BJ (cell line): ENCODE data around the gene IL1RAP. TPM values are rescaled to one million over a fixed set of nuclear protein-coding genes. Genes with fewer than 3 reads are reported as not detected.

ENCODE experiments used
- CTCF ChIA-PET: fragments of 350-600 bp; formaldehyde crosslinking; extraction: SDS; loops from one replicate; lab custom pipeline; 2021; ENCODE audit warnings: antibody characterized with exemption, inconsistent platforms; lab: Yijun Ruan, JAX
- POLR2A ChIA-PET: fragments of 300-600 bp; sonication (Branson Sonifier 250); formaldehyde crosslinking; extraction: SDS; loops from one replicate; lab custom pipeline; 2021; ENCODE audit warnings: antibody characterized with exemption; lab: Charles Lee
- DNase-seq: peaks from one replicate; pipeline ENCODE4 v3.0.0-alpha.2; 2011; ENCODE audit warnings: low read depth
- H3K27me3 ChIP-seq: 2 replicates; pipeline ENCODE4 v1.6.0; 2011; ENCODE audit warnings: low read length; ENCODE audit not compliant: control insufficient read depth, insufficient read depth
- H3K36me3 ChIP-seq: 2 replicates; pipeline ENCODE4 v1.5.1; 2011; ENCODE audit warnings: low read length; ENCODE audit not compliant: control insufficient read depth, insufficient read depth
- H3K4me3 ChIP-seq: 2 replicates; pipeline ENCODE4 v1.5.1; 2011; ENCODE audit warnings: low read depth, mild to moderate bottlenecking, control low read depth, low read length
- polyA plus RNA-seq: library from polyadenylated mRNA; depleted of rRNA; stranded (reverse); fragments of >200 nt; gene quantifications from 2 replicates; pipeline ENCODE4 v1.2.3, GENCODE V29; 2011
- TF ChIP-seq, protein P1 (sequence below): IDR thresholded peaks from 2 replicates; pipeline ENCODE4 v1.5.1; 2011; ENCODE audit warnings: low read depth, mild to moderate bottlenecking, control low read depth, inconsistent platforms, low read length, moderate library complexity; ENCODE audit not compliant: insufficient read depth

IL1RAP gene
- polyA plus RNA-seq, 1 experiment: 8.6 TPM

DNA sequence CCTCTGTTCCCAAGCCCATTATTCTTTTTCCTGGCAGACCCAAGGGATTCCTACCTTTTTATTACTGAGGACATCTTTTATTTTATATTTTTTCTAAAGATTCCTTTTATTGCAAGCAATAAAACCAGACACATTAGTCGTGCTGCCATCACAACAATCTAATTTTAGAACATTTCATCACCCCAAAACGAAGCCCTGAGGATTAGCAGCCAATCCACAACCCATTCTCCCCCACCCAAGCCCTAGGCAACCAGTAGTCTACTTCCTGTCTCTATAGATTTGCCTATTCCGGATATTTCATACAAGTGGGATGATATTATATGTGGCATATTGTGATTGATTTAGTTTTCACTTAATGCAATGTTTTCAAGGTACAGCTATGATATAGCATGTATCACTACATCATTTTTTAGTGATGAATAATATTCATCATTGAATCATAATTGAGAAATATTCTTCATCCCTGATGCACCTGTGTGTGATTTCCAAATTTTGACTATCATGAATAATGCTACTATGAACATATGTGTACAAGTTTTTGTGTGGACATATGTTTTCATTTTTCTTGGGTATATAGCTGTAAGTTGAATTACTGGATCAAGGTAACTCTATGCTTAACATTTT lies 65.7 kb downstream of the IL1RAP start:
- Histone ChIP-seq H3K36me3 (no peaks in the 10 kb centered on the region), H3K4me3 (no peak overlapping the region), H3K27me3 (no peaks in the 10 kb centered on the region)
- DNase-seq: no peak
- TF ChIP-seq, protein P1, sequence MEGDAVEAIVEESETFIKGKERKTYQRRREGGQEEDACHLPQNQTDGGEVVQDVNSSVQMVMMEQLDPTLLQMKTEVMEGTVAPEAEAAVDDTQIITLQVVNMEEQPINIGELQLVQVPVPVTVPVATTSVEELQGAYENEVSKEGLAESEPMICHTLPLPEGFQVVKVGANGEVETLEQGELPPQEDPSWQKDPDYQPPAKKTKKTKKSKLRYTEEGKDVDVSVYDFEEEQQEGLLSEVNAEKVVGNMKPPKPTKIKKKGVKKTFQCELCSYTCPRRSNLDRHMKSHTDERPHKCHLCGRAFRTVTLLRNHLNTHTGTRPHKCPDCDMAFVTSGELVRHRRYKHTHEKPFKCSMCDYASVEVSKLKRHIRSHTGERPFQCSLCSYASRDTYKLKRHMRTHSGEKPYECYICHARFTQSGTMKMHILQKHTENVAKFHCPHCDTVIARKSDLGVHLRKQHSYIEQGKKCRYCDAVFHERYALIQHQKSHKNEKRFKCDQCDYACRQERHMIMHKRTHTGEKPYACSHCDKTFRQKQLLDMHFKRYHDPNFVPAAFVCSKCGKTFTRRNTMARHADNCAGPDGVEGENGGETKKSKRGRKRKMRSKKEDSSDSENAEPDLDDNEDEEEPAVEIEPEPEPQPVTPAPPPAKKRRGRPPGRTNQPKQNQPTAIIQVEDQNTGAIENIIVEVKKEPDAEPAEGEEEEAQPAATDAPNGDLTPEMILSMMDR: no peak
- CTCF ChIA-PET: no interaction called here
- POLR2A ChIA-PET: no interaction called here

DNA sequence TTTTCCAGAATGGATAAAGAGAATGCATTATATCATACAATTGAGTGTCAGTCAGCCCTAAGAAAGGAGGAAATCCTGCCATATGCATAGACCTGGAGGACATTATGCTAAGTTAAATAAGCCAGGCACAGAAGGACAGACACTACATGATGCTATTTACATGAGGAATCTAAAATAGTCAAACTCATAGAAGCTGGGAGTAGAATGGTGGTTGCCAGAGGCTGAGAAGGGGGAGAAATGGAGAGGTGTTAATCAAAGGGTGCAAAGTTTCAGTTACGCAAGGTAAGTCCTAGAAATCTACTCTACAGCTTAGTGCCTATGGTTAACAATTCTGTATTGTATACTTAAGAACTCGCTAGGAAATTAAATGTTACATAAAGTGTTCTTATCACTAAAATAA lies 66.5 kb downstream of the IL1RAP start:
- no peaks in the 10 kb centered on the region for H3K36me3 ChIP-seq
- DNase-seq: no peak
- TF ChIP-seq, protein P1: no peak
- ChIA-PET POLR2A (no interaction called here), CTCF (interaction anchor here (0.6 kb wide), 1 partner anchor 258 kb away, joined by 3 read pairs; the partner anchor contains the start of gene CLDN1)
- H3K4me3 ChIP-seq: no peak overlapping the region
- H3K27me3 ChIP-seq: no peaks in the 10 kb centered on the region

DNA sequence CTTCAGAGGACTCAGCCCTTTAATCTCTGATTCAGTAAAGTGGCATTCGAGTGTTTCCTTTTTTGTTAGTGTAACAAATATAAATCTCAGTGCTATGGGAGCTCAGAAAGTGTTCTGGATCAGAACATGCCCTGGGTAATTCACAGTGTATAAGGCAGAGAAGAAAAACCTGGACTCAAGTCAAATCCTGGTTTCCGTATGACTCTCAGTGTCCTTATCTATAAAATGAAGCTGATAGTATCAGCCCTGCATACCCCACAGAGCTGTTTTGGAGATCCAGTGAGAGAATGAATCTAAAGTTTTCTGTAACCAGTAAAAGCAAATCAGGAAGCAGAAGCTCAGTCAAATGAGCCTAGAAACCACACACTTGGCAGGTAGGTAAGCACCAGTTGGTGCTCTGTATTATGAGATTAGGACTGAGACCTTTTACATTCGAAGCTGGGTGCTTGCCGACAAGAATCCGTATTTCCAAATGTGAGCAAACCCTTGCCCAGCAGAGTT lies 67.2 kb downstream of the IL1RAP start:
- no peaks in the 10 kb centered on the region for H3K36me3 ChIP-seq
- ChIA-PET POLR2A (no interaction called here), CTCF (no interaction called here)
- TF ChIP-seq, protein P1: no peak
- no peaks in the 10 kb centered on the region for H3K27me3 ChIP-seq
- DNase-seq: no peak
- no peak overlapping the region for H3K4me3 ChIP-seq

DNA sequence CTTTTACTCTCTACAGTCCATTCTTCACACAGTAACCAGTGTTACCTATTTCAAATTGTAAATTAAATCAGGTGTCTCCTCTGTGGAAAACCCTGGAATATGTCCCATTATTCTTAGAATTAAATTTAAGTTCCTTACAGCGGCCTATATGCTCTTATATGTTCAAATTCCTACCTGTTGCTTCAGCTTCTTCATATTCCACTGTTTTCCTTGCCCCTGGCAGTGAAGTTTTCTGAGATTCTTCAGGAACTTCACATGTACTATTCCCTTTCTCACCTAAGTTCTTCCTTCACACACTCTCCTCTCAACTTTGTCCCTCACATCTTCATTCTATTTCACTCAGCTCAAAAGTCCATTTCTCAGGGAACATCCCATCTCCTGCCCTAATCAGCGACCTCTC lies 68.8 kb downstream of the IL1RAP start:
- no peak overlapping the region for H3K4me3 ChIP-seq
- ChIA-PET POLR2A (no interaction called here), CTCF (interaction anchor here (1.1 to 1.5 kb wide), 2 partner anchors 15 to 114 kb away, joined by 3 read pairs; no protein-coding TSS in a partner anchor)

More for the DNA sequence above, 68.8 kb downstream of the IL1RAP start:
- TF ChIP-seq, protein P1: no peak
- Histone ChIP-seq H3K36me3 (no peaks in the 10 kb centered on the region), H3K27me3 (no peaks in the 10 kb centered on the region)
- DNase-seq: no peak
